C4-2B (cell line): ENCODE measurements around the gene CNTF.

Source experiments
- H3K27ac ChIP-seq: fragments of 450-650 bp; 2 replicates; pipeline ENCODE4 v1.5.1; 2017
- ZFX ChIP-seq: fragments of 450-650 bp; IDR thresholded peaks from 2 replicates; pipeline ENCODE4 v1.6.1; 2017
- TF ChIP-seq, protein P1 (sequence below): fragments of 450-650 bp; conservative IDR thresholded peaks from 2 replicates; pipeline ENCODE4 v1.5.1; 2017; ENCODE audit warnings: mild to moderate bottlenecking

Gene CNTF, protein sequence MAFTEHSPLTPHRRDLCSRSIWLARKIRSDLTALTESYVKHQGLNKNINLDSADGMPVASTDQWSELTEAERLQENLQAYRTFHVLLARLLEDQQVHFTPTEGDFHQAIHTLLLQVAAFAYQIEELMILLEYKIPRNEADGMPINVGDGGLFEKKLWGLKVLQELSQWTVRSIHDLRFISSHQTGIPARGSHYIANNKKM

DNA sequence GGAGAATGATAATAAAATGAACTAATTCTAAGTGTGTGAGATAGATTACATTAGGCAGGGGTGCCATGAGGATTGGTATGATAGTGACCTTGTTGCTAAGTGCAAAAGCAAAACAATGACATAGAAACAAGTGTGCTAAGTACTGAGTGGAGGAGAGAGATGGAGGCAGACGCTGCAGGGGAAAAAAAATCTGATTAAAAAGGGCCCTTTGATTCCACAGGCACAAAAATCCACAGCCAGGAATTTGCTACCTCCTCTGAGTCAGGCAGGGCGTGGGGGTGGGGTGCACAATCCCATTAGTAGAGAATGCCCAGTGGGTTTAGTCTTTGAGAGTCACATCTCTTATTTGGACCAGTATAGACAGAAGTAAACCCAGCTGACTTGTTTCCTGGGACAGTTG, at the start of gene CNTF:
CNTF (plus strand) TSS at position 322 of the 400 bp plus-strand sequence. CDS start 88 bp downstream, outside the sequence.
- no peak for TF ChIP-seq ZFX
- TF ChIP-seq, protein P1, sequence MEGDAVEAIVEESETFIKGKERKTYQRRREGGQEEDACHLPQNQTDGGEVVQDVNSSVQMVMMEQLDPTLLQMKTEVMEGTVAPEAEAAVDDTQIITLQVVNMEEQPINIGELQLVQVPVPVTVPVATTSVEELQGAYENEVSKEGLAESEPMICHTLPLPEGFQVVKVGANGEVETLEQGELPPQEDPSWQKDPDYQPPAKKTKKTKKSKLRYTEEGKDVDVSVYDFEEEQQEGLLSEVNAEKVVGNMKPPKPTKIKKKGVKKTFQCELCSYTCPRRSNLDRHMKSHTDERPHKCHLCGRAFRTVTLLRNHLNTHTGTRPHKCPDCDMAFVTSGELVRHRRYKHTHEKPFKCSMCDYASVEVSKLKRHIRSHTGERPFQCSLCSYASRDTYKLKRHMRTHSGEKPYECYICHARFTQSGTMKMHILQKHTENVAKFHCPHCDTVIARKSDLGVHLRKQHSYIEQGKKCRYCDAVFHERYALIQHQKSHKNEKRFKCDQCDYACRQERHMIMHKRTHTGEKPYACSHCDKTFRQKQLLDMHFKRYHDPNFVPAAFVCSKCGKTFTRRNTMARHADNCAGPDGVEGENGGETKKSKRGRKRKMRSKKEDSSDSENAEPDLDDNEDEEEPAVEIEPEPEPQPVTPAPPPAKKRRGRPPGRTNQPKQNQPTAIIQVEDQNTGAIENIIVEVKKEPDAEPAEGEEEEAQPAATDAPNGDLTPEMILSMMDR: no peak
- H3K27ac ChIP-seq: no peak within 1 kb of the TSS

DNA sequence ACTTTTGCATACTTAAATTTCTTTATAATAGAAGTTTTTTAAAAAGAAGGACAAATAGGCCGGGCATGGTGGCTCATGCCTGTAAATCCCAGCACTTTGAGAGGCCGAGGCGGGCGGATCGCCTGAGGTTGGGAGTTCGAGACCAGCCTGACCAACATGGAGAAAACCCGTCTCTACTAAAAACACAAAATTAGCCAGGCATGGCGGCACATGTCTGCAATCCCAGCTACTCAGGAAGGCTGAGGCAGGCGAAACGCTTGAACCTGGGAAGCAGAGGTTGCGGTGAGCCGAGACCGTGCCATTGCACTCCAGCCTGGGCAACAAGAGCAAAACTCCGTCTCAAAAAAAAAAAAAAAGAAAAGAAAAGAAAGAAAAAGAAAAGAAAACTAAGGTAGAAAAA, 49.6 kb upstream of the CNTF start:
- H3K27ac ChIP-seq: peak overlapping the region; percentile 15; the same call in 1 of the 2 replicates

DNA sequence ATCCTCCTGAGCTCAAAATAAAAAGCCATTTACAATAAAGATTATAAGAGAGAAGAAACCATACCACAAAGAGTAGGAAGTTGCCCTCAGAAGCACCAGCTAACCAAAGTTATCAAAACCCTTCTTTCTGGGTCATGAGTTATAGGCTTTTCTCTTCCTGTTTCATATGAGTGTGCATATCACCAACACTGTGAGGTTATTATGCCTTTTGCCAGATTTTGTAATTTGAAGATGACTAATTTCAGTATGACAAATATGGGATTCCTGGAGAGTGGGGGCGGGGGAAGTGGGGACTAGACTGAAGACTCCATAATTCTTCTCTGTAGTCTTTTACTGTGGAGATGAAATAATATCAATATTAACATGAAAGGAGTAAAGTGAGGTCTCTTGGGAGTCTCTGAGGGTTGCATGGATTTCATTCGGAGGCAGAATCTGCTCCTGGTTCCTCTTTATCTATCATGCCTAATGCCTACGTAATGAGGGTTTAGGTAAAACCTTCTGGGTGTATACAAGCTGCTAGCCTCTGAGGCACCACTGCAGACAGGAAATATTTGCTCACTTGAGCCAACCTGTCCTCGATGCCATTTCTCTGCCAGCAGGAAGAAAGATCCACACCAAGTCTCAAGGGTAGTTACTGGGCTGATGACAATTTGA, 48.9 kb upstream of the CNTF start:
- TF ChIP-seq, protein P1: no peak
- no peak for TF ChIP-seq ZFX
- peak overlapping the region; percentile 53; the same call in 1 of the 2 replicates for H3K27ac ChIP-seq

DNA sequence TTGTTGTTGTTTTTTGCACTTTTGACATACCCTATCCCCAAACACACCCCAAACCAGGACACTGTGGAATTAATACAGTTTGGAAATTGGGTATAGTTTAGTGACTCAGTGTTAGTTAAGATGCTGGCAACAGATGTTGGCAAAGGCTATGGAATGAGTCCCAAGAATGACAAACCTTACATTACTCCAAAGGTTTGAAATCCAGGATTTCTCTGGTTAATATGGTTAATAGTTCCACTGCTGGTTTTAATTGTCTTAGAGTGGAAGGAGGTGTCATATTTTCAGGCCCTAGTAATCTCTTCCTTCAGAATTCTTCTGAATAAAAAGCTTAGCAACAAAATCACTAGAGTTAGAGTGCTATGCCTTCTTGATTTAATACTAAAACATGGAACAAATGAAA, 47.6 kb upstream of the CNTF start:
- TF ChIP-seq ZFX: no peak
- TF ChIP-seq, protein P1: no peak

DNA sequence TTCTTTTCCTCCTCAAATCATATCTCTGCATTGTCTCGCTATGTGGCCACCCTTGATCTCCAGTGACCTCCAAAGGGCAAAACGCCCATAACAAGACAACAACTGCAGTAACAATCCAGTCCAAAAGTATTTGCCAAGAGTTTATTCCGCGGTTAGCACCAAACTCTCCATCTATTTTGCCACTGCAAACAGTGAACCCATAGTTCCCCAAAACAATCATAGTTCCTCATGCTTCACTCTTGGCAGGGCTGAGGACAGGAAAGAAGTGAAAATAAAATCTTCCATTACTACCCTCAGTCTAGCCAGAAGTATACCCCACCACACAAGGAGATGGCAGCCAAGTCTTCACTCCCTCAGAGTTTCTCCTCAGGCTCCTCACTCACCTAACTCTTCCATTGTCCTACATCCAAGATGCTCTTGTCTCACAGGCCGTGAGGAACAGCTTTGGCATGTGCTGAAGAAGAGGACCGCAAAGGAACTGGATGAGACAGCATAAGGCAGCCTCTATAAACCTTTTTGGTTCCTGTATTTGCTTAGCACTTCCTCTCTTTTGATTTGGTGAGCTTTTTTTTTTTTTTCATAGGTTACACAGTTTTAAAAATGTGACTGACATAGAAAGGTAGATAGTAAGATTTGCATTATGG, 47.0 kb upstream of the CNTF start, which contains the start of gene LPXN:
LPXN (minus strand) TSS at position 480 of the 644 bp plus-strand sequence; CDS start at position 396, 84 bp downstream.
- TF ChIP-seq, protein P1: no peak
- TF ChIP-seq ZFX: no peak
- H3K27ac ChIP-seq: peak within 1 kb of the TSS; percentile 56

More for the DNA sequence above, 47.6 kb upstream of the CNTF start:
- H3K27ac ChIP-seq: no peak overlapping the region; the same call in 1 of the 2 replicates

DNA sequence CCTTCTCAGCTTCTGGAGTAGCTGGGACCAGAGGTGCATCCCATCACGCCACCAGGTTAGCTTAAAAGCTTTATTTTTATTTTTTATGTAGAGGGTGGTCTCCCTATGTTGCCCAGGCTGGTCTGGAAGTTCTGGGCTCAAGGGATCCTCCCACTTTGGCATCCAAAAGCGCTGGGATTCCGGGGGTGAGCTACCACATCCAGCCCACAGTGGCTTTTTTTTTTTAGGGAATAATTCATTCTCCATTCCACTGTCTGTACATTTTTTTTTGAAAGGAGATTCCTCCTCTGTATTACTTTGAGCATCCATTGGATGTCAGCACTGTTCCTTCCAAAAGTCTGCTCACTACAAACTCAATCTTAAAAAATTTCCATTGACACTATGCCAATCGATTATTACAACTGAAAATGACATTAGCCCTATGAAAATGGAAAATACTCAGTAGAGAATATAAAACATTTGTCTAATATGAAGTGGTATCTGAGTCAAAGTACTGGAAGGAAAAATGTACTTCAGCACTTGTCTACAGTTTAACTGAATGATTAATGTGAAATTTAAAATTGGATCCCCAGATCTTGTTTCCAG, 45.5 kb upstream of the CNTF start:
- no peak for TF ChIP-seq ZFX
- TF ChIP-seq, protein P1: peak; percentile 66
- peak overlapping the region; percentile 93 for H3K27ac ChIP-seq

DNA sequence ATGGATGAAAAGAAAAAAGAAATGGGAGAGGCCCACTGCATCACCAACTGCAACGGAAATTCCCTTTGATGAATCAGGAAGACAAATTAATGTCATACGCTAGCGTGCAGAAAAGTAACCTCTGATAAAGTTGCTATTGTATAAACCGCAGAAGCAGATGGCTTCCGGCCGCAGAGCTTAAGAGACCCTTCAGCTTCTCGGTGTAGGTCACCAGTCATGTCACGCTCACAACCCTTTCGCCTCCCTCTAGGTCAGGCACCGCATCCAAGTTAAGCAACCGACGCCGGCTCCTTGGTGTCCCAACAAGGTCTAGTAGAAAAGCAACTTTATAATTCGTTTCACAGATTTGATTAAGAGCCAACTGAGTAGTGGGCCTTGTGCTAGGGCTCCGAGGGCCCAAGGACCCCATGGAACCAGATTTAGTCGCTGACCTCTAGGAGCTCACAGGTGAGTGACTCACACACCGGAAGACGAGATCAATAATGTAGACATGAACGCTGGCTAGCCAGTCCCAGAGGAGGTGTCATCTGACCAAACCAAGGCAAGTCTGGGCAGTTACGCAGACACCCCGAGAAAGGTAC, 44.8 kb upstream of the CNTF start:
- peak; percentile 43; the same call in 1 of the 2 replicates for TF ChIP-seq ZFX
- TF ChIP-seq, protein P1: no peak

More for the DNA sequence above, 44.8 kb upstream of the CNTF start:
- H3K27ac ChIP-seq: peak overlapping the region; percentile 93
